Activated CD4-positive, alpha-beta T cell treated with anti-CD3 and anti-CD28 coated beads, Interleukin-2, amount 50 U/mL, for 16 hours (primary cell): ENCODE measurements around the gene KRIT1.

Experiments used
- DNase-seq: peaks from one replicate; pipeline ENCODE4 v3.0.0-alpha.2; 2020

KRIT1 gene

GRCh38 chr7:92150450-92151017 is 95.2 kb downstream of the KRIT1 start:
- no peak for DNase-seq

- DNase-seq, result no peak
Observed at GRCh38 chr7:92149736-92150239, 95.9 kb downstream of the KRIT1 start.
